GM18861 (cell line): ENCODE measurements around the gene SULT1A2.
A peak's percentile ranks its signal among the peaks of the same experiment; 100 is the strongest.
"Not testable (repeated sequence)": the region's sequence is repeated elsewhere in the genome, so short reads cannot be mapped to it uniquely, and the experiment has no call there.

Source experiments
- ATAC-seq: cut with Tn5 transposase; IDR thresholded peaks from one replicate; pipeline ENCODE4 v1.9.1; 2021; ENCODE audit not compliant: unreplicated experiment

Gene SULT1A2

GRCh38 chr16:28561557-28562187 is 35.2 kb downstream of the SULT1A2 start:
- ATAC-seq = no peak

DNA sequence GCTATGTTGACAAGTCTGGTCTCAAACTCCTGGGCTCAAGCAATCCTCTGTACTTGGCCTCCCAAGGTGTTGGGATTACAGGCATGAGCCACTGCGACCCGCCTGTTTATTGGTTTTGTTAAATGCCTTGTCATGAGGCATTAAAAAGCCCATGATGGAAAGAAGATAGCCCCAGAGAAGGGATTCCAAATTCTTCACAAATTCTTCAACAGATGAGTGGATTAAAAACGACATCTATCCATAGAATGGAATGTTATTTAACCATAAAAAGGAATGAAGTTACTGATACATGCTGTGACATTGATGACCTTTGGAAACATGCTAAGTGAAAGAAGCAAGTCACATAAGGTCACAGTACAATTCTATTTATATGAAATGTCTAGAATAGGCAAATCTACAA is 38.4 kb downstream of the SULT1A2 start:
- no peak for ATAC-seq

DNA sequence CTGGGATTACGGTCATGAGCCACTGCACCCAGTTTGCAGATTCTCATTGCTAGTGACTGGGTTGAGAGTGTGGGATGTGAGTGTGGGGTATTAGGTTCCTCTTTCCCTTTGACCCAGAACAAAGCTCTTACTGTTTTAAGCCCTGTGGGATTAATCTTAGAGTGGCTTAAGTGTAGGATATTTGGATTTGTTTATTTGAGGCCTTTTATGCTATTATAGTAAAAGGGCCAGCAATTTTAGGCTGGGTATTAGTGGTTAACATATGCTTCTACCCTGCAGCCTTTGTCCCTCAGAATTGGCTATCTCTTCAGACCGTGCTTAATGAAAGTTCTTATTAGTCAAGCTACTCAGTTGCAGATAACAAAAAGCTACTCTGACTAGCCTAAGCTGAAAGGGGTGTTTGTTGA is 39.9 kb downstream of the SULT1A2 start:
- no peak for ATAC-seq

GRCh38 chr16:28555561-28555960 is 41.3 kb downstream of the SULT1A2 start:
- no peak for ATAC-seq

GRCh38 chr16:28554634-28555423 is 42.0 kb downstream of the SULT1A2 start:
- peak; percentile 5 for ATAC-seq

- peak; percentile 72 for ATAC-seq
Measured at GRCh38 chr16:28553776-28554633, 42.8 kb downstream of the SULT1A2 start, which contains the start of gene SGF29. SGF29 (plus strand) TSS chr16:28553920; CDS start chr16:28581070, 27,150 bp downstream.

- ATAC-seq = no peak
Measured at GRCh38 chr16:28549301-28549899, 47.5 kb downstream of the SULT1A2 start.

DNA sequence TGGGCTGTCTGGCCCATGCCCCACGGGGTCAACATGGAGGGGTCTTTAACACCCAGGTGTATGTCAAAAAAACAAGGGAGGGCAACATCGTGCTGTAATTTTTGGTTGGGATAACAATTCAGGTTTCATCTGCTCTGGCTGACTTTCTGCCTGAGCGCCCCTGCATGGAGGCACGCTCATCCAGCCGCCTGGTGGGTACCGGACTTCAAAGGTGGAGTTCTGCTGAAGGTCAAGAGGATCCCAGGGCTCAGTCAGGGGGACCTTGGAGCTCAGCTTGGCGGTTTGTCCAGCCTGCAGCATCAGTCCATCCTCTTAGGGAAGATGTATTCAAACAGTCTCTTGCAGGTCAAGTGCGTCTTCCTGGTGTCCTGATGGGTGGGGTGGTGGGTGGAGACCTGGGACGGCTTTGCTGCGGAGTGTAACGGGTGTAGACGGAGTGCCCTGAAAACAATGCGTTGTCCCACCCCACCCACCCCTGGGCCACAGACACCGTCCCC is 48.5 kb downstream of the SULT1A2 start:
- ATAC-seq = no peak

- no peak for ATAC-seq
Measured at GRCh38 chr16:28546626-28547025, 50.2 kb downstream of the SULT1A2 start.

DNA sequence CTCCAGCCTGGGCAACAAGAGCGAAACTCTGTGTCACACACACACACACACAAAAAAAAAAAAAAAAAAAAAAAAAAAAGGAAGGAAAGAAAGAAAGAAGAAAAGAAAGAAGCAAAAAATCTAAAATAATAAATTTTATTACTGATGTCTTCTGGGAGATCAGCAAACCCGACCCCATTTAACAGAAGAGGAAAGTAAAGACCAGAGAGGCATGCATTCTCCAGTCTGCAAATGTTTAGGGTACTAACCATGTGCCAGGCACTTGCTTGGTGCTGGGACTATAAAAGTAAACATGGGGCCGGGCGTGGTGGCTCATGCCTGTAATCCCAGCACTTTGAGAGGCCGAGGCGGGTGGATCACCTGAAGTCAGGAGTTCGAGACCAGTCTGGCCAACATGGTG is 50.9 kb downstream of the SULT1A2 start:
- not testable (repeated sequence) for ATAC-seq

GRCh38 chr16:28544998-28545397 is 51.9 kb downstream of the SULT1A2 start:
- no peak for ATAC-seq

DNA sequence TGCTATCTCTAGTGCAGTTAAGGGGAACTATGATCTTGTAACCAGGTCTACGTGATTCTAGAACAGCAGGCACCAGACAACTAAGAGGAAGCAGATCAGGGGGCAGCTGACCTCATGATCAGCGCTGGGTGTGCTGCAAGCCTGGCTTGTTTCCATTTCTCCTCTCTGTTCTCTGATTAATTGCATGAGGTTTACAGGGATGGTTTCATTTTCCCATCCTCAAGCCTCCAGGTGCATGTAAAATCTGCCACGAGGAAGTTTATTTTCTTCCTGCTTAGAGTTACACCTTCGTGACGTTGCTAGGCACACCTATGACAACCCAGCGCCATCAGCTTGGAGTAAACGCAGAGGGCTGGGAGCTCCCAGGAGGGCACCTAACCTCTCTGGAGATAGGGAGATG is 53.8 kb downstream of the SULT1A2 start:
- no peak for ATAC-seq

DNA sequence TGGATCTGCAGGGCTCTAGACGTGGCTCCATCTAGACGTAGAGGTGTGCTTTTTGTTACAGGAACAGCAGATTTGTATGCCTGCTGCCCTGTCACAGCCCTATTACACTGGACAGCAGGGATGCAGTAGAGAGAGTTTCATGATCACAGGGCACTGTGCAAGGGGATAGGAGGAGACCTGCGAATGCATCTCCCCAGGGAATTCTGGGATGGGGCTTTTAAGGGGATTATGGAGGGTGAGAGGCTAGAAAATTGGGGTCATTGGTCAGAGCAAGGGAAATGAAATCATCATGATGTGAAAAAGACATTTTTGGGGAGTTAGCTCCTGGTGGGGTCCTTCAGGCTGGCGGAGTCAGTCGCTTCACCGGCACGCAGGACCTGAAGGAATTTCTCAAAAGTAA is 54.2 kb downstream of the SULT1A2 start:
- ATAC-seq = no peak
